ENCODE results near the gene CSH2. TPM values are rescaled to one million over a fixed set of nuclear protein-coding genes. Genes with fewer than 3 reads are reported as not detected.

CSH2 gene
- total RNA-seq, 4 donors from 2014 or later = not detected

GRCh38 chr17:63824362-63824761 is 49.1 kb downstream of the CSH2 start:
- Histone ChIP-seq H3K4me3 (replicated peaks in 1 of 3) (no peak overlapping the region), H3K36me3 (peaks cover 55 to 58% of the 10 kb centered on the region in 2 donors), H3K4me1 (peaks cover 9 to 21% of the 10 kb centered on the region in 2 donors), H3K27ac (no peak overlapping the region), H3K9me3 (no peaks in the 10 kb centered on the region), H3K27me3 (no peaks in the 10 kb centered on the region)
- no peak for DNase-seq
- intact Hi-C loops (cut with DNase I) = loop anchor here (10.0 kb wide), 1 partner anchor 210 kb away; no protein-coding TSS in a partner anchor
- 94 to 97% methylated on average over 9 of the region's 9 CpGs for WGBS, 2 donors
- TF ChIP-seq, protein P1, sequence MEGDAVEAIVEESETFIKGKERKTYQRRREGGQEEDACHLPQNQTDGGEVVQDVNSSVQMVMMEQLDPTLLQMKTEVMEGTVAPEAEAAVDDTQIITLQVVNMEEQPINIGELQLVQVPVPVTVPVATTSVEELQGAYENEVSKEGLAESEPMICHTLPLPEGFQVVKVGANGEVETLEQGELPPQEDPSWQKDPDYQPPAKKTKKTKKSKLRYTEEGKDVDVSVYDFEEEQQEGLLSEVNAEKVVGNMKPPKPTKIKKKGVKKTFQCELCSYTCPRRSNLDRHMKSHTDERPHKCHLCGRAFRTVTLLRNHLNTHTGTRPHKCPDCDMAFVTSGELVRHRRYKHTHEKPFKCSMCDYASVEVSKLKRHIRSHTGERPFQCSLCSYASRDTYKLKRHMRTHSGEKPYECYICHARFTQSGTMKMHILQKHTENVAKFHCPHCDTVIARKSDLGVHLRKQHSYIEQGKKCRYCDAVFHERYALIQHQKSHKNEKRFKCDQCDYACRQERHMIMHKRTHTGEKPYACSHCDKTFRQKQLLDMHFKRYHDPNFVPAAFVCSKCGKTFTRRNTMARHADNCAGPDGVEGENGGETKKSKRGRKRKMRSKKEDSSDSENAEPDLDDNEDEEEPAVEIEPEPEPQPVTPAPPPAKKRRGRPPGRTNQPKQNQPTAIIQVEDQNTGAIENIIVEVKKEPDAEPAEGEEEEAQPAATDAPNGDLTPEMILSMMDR (IDR thresholded peaks at IDR 0.05) = no peak
- TF ChIP-seq POLR2A (IDR thresholded peaks at IDR 0.05) = no peak

DNA sequence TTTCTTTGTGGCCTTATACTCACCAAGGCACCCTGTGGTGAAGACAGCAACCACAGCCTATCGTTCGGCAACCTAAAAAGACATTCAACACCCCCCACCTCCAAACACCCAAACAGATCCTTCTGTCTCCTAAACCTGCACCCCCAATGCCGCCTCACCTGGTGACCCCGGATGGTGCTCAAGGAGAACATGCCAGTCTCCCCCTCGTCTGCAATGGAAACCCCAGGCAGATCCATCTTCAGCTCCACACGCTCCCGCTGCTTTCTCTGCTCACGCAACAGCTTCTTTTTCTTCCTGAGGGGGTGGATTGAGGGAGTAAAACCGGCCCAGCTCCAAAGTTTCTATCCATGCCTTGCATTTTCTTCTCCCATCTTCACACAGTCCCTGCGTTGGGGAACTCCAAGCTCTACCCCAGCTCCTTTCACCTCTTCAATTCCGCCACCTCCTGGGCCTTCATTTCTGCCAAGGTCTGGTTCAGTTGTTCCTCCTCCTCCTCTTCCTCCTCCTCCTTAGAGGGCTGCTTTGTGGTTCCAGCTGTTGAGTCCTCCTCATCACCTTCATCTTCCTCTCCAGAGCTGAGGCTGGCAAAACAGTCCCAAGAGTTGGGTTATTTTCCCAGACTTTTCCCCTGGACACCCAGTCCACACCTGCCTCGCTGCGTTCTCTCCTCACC is 49.7 kb downstream of the CSH2 start:
- intact Hi-C loops (cut with DNase I) = loop anchor here (10.0 kb wide), 1 partner anchor 209 kb away; no protein-coding TSS in a partner anchor
- 96% methylated on average over 13 of the region's 13 CpGs for WGBS, 2 donors
- H3K27ac ChIP-seq = no peak overlapping the region
- H3K27me3 ChIP-seq = no peaks in the 10 kb centered on the region
- peaks cover 58 to 60% of the 10 kb centered on the region in 2 donors for H3K36me3 ChIP-seq
- no peak overlapping the region for H3K4me3 ChIP-seq (replicated peaks in 1 of 3)
- no peak for DNase-seq
- TF ChIP-seq, protein P1 (IDR thresholded peaks at IDR 0.05) = no peak
- no peak for TF ChIP-seq POLR2A (IDR thresholded peaks at IDR 0.05)
- peaks cover 9 to 16% of the 10 kb centered on the region in 2 donors for H3K4me1 ChIP-seq
- H3K9me3 ChIP-seq = no peaks in the 10 kb centered on the region

- Histone ChIP-seq H3K27ac (no peak overlapping the region), H3K36me3 (peaks cover 71 to 73% of the 10 kb centered on the region in 2 donors), H3K4me1 (peaks cover 5 to 7% of the 10 kb centered on the region in 2 donors), H3K9me3 (no peaks in the 10 kb centered on the region), H3K4me3 (replicated peaks in 1 of 3) (no peak overlapping the region), H3K27me3 (no peaks in the 10 kb centered on the region)
- DNase-seq = no peak
- no peak for TF ChIP-seq POLR2A (IDR thresholded peaks at IDR 0.05)
- TF ChIP-seq, protein P1 (IDR thresholded peaks at IDR 0.05) = no peak
- intact Hi-C loops (cut with DNase I) = loop anchor here (10.0 kb wide), 1 partner anchor 208 kb away; no protein-coding TSS in a partner anchor
These were observed 50.9 kb downstream of the CSH2 start for GRCh38 chr17:63822537-63822936.

Small RNA genes lying within 50 kb of the gene (small RNA-seq; reads per million reads assigned to genes)
- not detected for gene AC040958.1
- not detected for gene AC127029.1
- not detected for gene GH1

Other genes starting within 250 kb of the CSH2 start
- gene LIMD2, start 173.6 kb downstream of the CSH2 start, total RNA-seq = 10 to 100 TPM in 1 of 4 donors, 1 to 10 TPM in 3; 3.9 to 10.7 (median 7.2) TPM
- gene STRADA, start 131.9 kb downstream of the CSH2 start, total RNA-seq = 10 to 100 TPM; 28.6 to 44.6 (median 32.2) TPM
- gene CCDC47, start 100.1 kb downstream of the CSH2 start, total RNA-seq = 100 to 1,000 TPM in 1 of 4 donors, 10 to 100 TPM in 3; 69.4 to 120 (median 85.1) TPM
- 100 to 1,000 TPM in 1 of 4 donors, 10 to 100 TPM in 3; 76.3 to 138 (median 89.1) TPM for gene DDX42, start 99.5 kb downstream of the CSH2 start, total RNA-seq
- gene PSMC5, start 46.2 kb downstream of the CSH2 start, total RNA-seq = 10 to 100 TPM; 79.1 to 98.3 (median 86.4) TPM
- gene FTSJ3, start 46.0 kb downstream of the CSH2 start, total RNA-seq = 10 to 100 TPM; 37.8 to 64.7 (median 47.2) TPM
- 100 to 1,000 TPM in 1 of 4 donors, 10 to 100 TPM in 3; 75.0 to 101 (median 90.4) TPM for gene SMARCD2, start 31.0 kb downstream of the CSH2 start, total RNA-seq
- gene GH2, start 8.3 kb upstream of the CSH2 start, total RNA-seq = not detected
- not detected for gene CSH1, start 22.9 kb upstream of the CSH2 start, total RNA-seq
- gene CSHL1, start 37.6 kb upstream of the CSH2 start, total RNA-seq = not detected
- gene GH1, start 45.2 kb upstream of the CSH2 start, total RNA-seq = not detected
- 1 to 10 TPM in 2 of 4 donors, not detected in 2; 1.3 to 1.8 TPM for gene CD79B, start 58.7 kb upstream of the CSH2 start, total RNA-seq
- gene SCN4A, start 99.2 kb upstream of the CSH2 start, total RNA-seq = 1 to 10 TPM; 2.4 to 7.1 (median 4.0) TPM
- gene PRR29, start 124.7 kb upstream of the CSH2 start, total RNA-seq = 1 to 10 TPM; 1.7 to 5.6 (median 4.2) TPM
- gene ICAM2, start 147.0 kb upstream of the CSH2 start, total RNA-seq = 10 to 100 TPM; 20.3 to 41.8 (median 30.6) TPM

All from thyroid gland (tissue), 4 donors.